ENCODE measurements around the gene EFNA4. TPM values are rescaled to one million over a fixed set of nuclear protein-coding genes. Genes with fewer than 3 reads are reported as not detected.

Gene EFNA4
- total and polyA plus RNA-seq, 2 of the 4 experiments (the other 2 are of a cell fraction), result 3.8 to 11.8 TPM

GRCh38 chr1:155107309-155108264 lies 44.0 kb downstream of the EFNA4 start:
- no peaks in the 10 kb centered on the region for H3K36me3 ChIP-seq (ENCODE audit: control insufficient read depth, insufficient read depth, low read length)
- no peaks in the 10 kb centered on the region for H3K4me1 ChIP-seq (ENCODE audit: control insufficient read depth, insufficient read depth, low read length)
- ChIA-PET POLR2A (ENCODE audit: unreplicated experiment) (no interaction called here), CTCF (no interaction called here)
- no peak overlapping the region for H3K4me2 ChIP-seq (ENCODE audit: low read depth, low read length)
- H4K20me1 ChIP-seq (ENCODE audit: insufficient read depth, low read length), result no peaks in the 10 kb centered on the region
- ATAC-seq (ENCODE audit: low read depth) (no peak), DNase-seq (no peak)
- H3K4ac ChIP-seq (ENCODE audit: low read depth, low read length), result no peak overlapping the region
- TF ChIP-seq NFE2L2 (IDR thresholded peaks at IDR 0.05; ENCODE audit: low read depth, low read length) (no peak), POLR2A (IDR thresholded peaks at IDR 0.05; ENCODE audit: low read depth, low read length) (no peak), CHD1 (IDR thresholded peaks at IDR 0.05; ENCODE audit: low read depth, low read length) (no peak), BHLHE40 (IDR thresholded peaks at IDR 0.05; ENCODE audit: low read depth, low read length) (no peak), MXI1 (IDR thresholded peaks at IDR 0.05; ENCODE audit: borderline replicate concordance, low read depth, low read length) (no peak), ELK1 (IDR thresholded peaks at IDR 0.05; ENCODE audit: borderline replicate concordance, low read depth, low read length) (no peak), RAD21 (IDR thresholded peaks at IDR 0.05; ENCODE audit: low read length) (no peak), CTCF (conservative IDR thresholded peaks at IDR 0.05; ENCODE audit: low read depth, low read length) (no peak), SMC3 (IDR thresholded peaks at IDR 0.05; ENCODE audit: low read depth, low read length) (no peak), RFX5 (IDR thresholded peaks at IDR 0.05; ENCODE audit: low read depth, low read length) (no peak), MAFK (IDR thresholded peaks at IDR 0.05; ENCODE audit: low read depth, low read length) (no peak)
- H4K91ac ChIP-seq (ENCODE audit: insufficient read depth, low read depth, low read length), result no peak overlapping the region
- H2AK9ac ChIP-seq (replicated peaks; ENCODE audit: low read depth, low read length, poor library complexity), result no peak overlapping the region
- no peak overlapping the region for H2BK15ac ChIP-seq (ENCODE audit: low read depth, low read length)
- H3K27me3 ChIP-seq (ENCODE audit: control insufficient read depth, insufficient read depth, low read length), result peaks cover 57% of the 10 kb centered on the region
- no peak overlapping the region for H3K56ac ChIP-seq (ENCODE audit: extremely low read depth, insufficient read depth, low read length)
- BruUV-seq (replicated peaks), result no TSS peak
- H3K14ac ChIP-seq (replicated peaks; ENCODE audit: low read depth, low read length), result no peak overlapping the region
- dilution Hi-C loops (cut with HindIII; ENCODE audit: low sequenced_read_pairs, unreplicated experiment) (no loop called here), intact Hi-C loops (cut with micrococcal nuclease) (no loop called here), in situ Hi-C loops (cut with MboI; ENCODE audit: low sequenced_read_pairs) (no loop called here)
- no peak overlapping the region for H3K23ac ChIP-seq (ENCODE audit: low read depth, low read length)
- H2BK120ac ChIP-seq (ENCODE audit: low read depth, low read length), result no peak overlapping the region
- no peak overlapping the region for H2AFZ ChIP-seq (replicated peaks; ENCODE audit: low read length, poor library complexity)
- H2BK5ac ChIP-seq (ENCODE audit: low read depth, low read length, poor library complexity, severe bottlenecking), result no peak overlapping the region
- H2AK5ac ChIP-seq (ENCODE audit: low read depth, low read length), result no peak overlapping the region
- no peak overlapping the region for H3K27ac ChIP-seq (ENCODE audit: insufficient read depth, low read length)
- H3K9ac ChIP-seq (ENCODE audit: low read depth, low read length), result no peak overlapping the region
- no peak overlapping the region for H3K4me3 ChIP-seq (ENCODE audit: insufficient read depth, low read depth, low read length)
- no peaks in the 10 kb centered on the region for H3K79me1 ChIP-seq (ENCODE audit: low read depth in 1 of 2, low read length in 2 of 2)
- H3K9me1 ChIP-seq (ENCODE audit: insufficient read depth, low read length), result no peaks in the 10 kb centered on the region
- H4K5ac ChIP-seq (ENCODE audit: low read depth, low read length), result no peak overlapping the region
- H3K9me3 ChIP-seq (ENCODE audit: control insufficient read depth, insufficient read depth, low read length), result no peaks in the 10 kb centered on the region
- 46% methylated on average over 6 of the region's 12 CpGs; no CpG with 5 or more reads in 1 of the 2 experiments for WGBS, 2 experiments (ENCODE audit: extremely low coverage in 2 of 2, insufficient read length in 1 of 2)
- H4K8ac ChIP-seq (ENCODE audit: low read depth in 2 of 2, low read length in 2 of 2), result no peak overlapping the region
- H2BK20ac ChIP-seq (ENCODE audit: low read depth, low read length), result no peak overlapping the region
- H3K18ac ChIP-seq (ENCODE audit: low read depth, low read length), result no peak overlapping the region
